ENCODE results near the gene SLC10A3.
A peak's percentile ranks its signal among the peaks of the same experiment; 100 is the strongest.

The SLC10A3 gene

GRCh38 chrX:154482786-154483185, 7.6 kb downstream of the SLC10A3 start:
- no peak for DNase-seq (ENCODE audit: low read depth)
- no peak for TF ChIP-seq CTCF (IDR thresholded peaks at IDR 0.05; ENCODE audit: low read depth, low read length, missing control alignments)
- H3K4me3 ChIP-seq (ENCODE audit: low read depth, low read length), result no peak overlapping the region

GRCh38 chrX:154481911-154482601, 8.4 kb downstream of the SLC10A3 start:
- TF ChIP-seq CTCF (IDR thresholded peaks at IDR 0.05; ENCODE audit: low read depth, low read length, missing control alignments), result no peak
- H3K4me3 ChIP-seq (ENCODE audit: low read depth, low read length), result no peak overlapping the region
- no peak for DNase-seq (ENCODE audit: low read depth)

GRCh38 chrX:154481195-154481594, 9.2 kb downstream of the SLC10A3 start:
- no peak overlapping the region for H3K4me3 ChIP-seq (ENCODE audit: low read depth, low read length)
- no peak for TF ChIP-seq CTCF (IDR thresholded peaks at IDR 0.05; ENCODE audit: low read depth, low read length, missing control alignments)
- no peak for DNase-seq (ENCODE audit: low read depth)

- no peak for TF ChIP-seq CTCF (IDR thresholded peaks at IDR 0.05; ENCODE audit: low read depth, low read length, missing control alignments)
- peak; percentile 66 for DNase-seq (ENCODE audit: low read depth)
- peak within 1 kb of the TSS; percentile 63 for H3K4me3 ChIP-seq (ENCODE audit: low read depth, low read length)
These were observed 11.5 kb downstream of the SLC10A3 start, which contains the start of gene LAGE3 for GRCh38 chrX:154478728-154479622. TSS of gene LAGE3 (minus strand) at chrX:154479281. CDS start at chrX:154478915, 366 bp downstream.

GRCh38 chrX:154477891-154478477, 12.4 kb downstream of the SLC10A3 start:
- no peak for TF ChIP-seq CTCF (IDR thresholded peaks at IDR 0.05; ENCODE audit: low read depth, low read length, missing control alignments)
- DNase-seq (ENCODE audit: low read depth), result no peak

GRCh38 chrX:154476821-154477220, 13.6 kb downstream of the SLC10A3 start:
- TF ChIP-seq CTCF (IDR thresholded peaks at IDR 0.05; ENCODE audit: low read depth, low read length, missing control alignments), result no peak
- no peak overlapping the region for H3K4me3 ChIP-seq (ENCODE audit: low read depth, low read length)
- no peak for DNase-seq (ENCODE audit: low read depth)

More at GRCh38 chrX:154477891-154478477, 12.4 kb downstream of the SLC10A3 start:
- peak overlapping the region; percentile 63 for H3K4me3 ChIP-seq (ENCODE audit: low read depth, low read length)
